HFF-Myc (cell line): ENCODE measurements around the gene ROCK2.

Experiments
- DNase-seq: peaks from one replicate; pipeline ENCODE4 v3.0.0-alpha.2; 2011; ENCODE audit warnings: low read depth; ENCODE audit errors: extremely low read depth
- H3K4me3 ChIP-seq: replicated peaks from 2 replicates; pipeline ENCODE4 v1.5.1; 2011; ENCODE audit warnings: low read depth, mild to moderate bottlenecking, control low read depth, low read length
- CTCF ChIP-seq: IDR thresholded peaks from 2 replicates; pipeline ENCODE4 v1.5.1; 2012; ENCODE audit warnings: mild to moderate bottlenecking, low read depth, low read length, control low read depth; ENCODE audit errors: missing control alignments

The ROCK2 gene

GRCh38 chr2:11160256-11160655 lies 184.2 kb downstream of the ROCK2 start:
- no peak for TF ChIP-seq CTCF
- H3K4me3 ChIP-seq: no peak overlapping the region
- DNase-seq: no peak

GRCh38 chr2:11159574-11160170 lies 184.8 kb downstream of the ROCK2 start:
- no peak for TF ChIP-seq CTCF
- DNase-seq: no peak
- no peak overlapping the region for H3K4me3 ChIP-seq

GRCh38 chr2:11158916-11159573 lies 185.4 kb downstream of the ROCK2 start:
- no peak for TF ChIP-seq CTCF
- DNase-seq: no peak
- no peak overlapping the region for H3K4me3 ChIP-seq

- TF ChIP-seq CTCF: no peak
- H3K4me3 ChIP-seq: no peak overlapping the region
- DNase-seq: no peak
These were observed 186.7 kb downstream of the ROCK2 start for GRCh38 chr2:11157731-11158130.

GRCh38 chr2:11157296-11157695 lies 187.1 kb downstream of the ROCK2 start:
- no peak for DNase-seq
- TF ChIP-seq CTCF: no peak
- no peak overlapping the region for H3K4me3 ChIP-seq

GRCh38 chr2:11156396-11157075 lies 187.9 kb downstream of the ROCK2 start:
- peak overlapping the region; percentile 60; the same call in 1 of the 2 replicates for H3K4me3 ChIP-seq
- no peak for DNase-seq
- no peak for TF ChIP-seq CTCF
